ENCODE measurements around the gene DIRAS1.
"Not testable (repeated sequence)": the region's sequence is repeated elsewhere in the genome, so short reads cannot be mapped to it uniquely, and the experiment has no call there.

DIRAS1 gene

DNA sequence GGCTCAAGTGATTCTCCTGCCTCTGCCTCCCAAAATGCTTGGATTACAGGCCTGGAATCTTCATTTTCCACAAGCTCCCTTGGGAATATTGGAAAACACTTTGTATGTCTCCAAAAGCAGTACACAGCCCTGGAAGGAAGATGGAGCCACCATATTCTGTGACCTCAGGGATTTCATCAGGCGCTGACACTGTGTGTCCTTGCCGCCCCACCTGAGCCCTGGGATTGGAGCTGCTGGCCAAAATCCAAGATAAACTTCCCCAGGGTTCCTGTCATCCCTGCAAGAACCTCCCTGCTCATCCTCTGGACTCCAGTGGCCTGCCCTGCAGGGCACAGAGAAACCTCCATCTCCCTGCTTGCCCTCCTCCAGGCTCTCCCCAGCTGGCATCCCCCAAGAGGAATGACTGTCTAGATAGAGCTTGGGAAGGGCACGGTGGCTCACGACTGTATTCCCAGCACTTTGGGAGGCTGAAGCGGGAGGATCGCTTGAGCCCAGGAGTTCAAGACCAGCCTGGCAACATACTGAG, 17.4 kb downstream of the DIRAS1 start:
- no peak for DNase-seq

DNA sequence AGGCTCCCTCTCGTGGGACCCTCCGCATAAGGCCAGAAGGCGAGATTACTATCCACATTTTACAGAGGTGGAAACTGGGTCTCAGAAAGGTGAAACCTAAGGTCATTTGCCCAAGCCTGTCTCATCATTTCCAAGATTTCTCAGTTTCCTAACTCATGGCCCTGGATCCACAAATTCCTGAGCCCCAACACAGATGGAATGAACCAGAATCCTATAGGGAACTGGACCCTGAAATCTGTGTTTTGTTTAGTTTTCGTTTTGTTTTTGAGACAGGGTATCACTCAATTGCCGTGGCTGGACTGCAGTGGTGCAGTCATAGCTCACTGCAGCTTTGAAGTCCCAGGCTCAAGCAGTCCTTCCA, 18.1 kb downstream of the DIRAS1 start:
- DNase-seq = no peak

- DNase-seq = peak; percentile 46
Measured at GRCh38 chr19:2702170-2703076, 18.7 kb downstream of the DIRAS1 start, which contains the start of gene GNG7. Gene GNG7 (minus strand): TSS chr19:2702694. CDS start chr19:2520688, 182,006 bp downstream.

- DNase-seq = no peak
Measured at GRCh38 chr19:2701361-2702169, 19.6 kb downstream of the DIRAS1 start.

GRCh38 chr19:2700660-2701360, 20.4 kb downstream of the DIRAS1 start:
- DNase-seq = no peak

- no peak for DNase-seq
Measured at GRCh38 chr19:2699413-2700140, 21.6 kb downstream of the DIRAS1 start.

DNA sequence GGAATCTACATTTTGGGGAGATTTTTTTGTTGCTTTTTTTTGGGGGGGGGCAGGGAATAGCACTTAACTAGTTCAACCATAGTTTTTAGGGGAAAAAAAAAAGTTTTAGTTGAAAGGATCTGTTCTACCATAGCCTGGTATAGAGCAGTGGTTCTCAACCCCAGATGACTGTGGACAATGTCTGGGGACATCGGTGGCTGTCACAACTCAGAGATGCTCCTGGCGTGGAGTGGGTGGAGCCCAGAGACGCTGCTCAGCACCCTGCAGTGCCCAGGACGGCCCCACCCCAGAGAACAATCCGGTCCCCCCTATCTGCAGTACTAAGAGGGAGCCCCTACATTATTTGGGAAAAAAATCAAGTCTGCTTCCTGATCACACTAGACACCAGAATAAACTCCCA, 27.0 kb downstream of the DIRAS1 start:
- no peak for DNase-seq

- no peak for DNase-seq
Measured at GRCh38 chr19:2693492-2694160, 27.5 kb downstream of the DIRAS1 start.

DNA sequence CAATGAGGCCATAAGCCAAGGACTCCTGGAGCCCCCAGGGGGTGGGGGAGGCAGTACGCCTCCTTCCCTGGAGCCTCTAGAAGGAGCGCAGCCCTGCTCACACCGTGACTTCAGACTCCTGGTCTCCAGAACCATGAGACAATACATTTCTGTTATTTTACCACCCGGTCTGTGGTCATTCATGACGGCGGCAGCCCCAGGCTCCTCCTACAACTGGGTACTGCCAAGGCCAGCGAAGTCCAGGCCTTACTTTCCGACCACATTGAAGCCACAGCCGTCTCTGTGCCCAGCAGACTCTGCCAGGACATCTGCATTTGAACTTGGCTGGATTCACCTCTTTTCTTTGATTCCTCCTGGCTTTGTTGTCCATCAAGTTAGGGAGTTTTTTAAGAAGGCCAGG, 29.2 kb downstream of the DIRAS1 start:
- no peak for DNase-seq

DNA sequence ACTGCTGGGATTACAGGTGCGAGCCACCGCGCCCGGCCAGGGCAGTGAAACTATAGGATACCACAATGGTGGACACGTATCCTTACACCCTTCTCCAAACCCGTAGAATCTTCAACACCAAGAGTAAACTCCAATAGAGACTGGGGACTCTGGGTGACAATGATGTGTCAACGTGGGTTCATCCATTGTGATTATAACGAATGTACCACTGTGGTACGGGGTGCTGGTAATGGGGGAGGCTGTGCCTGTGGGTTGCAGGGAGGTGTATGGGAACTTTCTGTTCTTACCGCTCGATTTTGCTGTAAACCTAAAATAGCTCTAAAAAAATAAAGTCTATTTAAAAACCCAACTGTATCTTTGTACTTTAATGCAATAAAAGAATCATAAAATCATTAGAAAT, 30.3 kb downstream of the DIRAS1 start:
- DNase-seq = no peak

- no peak for DNase-seq
Measured at GRCh38 chr19:2686360-2686759, 34.8 kb downstream of the DIRAS1 start.

GRCh38 chr19:2685204-2685704, 35.9 kb downstream of the DIRAS1 start:
- no peak for DNase-seq

DNA sequence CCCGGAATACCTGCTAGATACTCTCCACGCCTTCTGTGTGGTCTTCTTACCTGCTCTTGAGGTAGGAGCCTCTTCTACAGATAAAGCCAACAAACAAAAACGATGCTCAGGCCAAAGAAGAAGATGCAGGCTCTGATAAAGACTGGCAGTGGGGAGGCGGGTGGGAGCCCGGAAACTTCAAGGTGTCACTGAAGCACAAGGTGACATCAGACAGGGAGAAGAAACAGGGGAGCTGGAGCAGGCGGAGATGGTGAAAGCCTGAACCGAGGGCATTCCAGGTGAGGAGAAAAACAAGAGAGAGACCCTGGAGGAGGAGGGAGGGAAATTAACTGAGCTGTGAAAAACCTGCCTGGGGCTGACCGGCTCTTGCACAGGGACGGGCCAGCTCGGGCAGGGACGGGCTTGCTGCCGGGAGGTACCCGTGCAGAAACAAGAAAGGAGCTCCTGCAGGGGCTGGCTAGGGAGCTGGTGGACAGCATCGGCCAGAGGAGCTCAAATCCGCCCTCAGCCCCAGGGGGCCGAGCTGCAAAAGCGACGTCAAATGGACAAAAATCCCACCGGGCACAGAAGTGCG, 37.7 kb downstream of the DIRAS1 start:
- no peak for DNase-seq

- DNase-seq = no peak
Measured at GRCh38 chr19:2680808-2681207, 40.4 kb downstream of the DIRAS1 start.

- no peak for DNase-seq
Measured at GRCh38 chr19:2679439-2679838, 41.7 kb downstream of the DIRAS1 start.

DNA sequence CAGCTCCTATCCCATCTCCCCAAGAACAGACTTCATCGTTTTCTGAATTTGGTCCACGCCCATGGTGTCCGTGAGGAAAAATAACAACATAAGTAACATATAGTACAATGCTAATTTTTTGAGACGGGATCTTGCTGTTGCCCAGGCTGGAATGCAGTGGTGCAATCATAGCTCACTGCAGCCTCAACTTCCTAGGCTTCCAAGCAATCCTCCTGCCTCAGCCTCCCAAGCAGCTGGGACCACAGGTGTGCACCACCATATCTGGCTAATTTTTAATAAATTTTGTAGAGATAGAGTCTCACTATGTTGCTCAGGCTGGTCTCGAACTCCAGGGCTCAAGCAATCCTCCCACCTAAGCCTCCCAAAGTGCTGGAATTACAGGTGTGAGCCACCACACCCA, 42.2 kb downstream of the DIRAS1 start:
- not testable (repeated sequence) for DNase-seq

- no peak for DNase-seq
Measured at GRCh38 chr19:2678044-2678671, 43.0 kb downstream of the DIRAS1 start.

DNA sequence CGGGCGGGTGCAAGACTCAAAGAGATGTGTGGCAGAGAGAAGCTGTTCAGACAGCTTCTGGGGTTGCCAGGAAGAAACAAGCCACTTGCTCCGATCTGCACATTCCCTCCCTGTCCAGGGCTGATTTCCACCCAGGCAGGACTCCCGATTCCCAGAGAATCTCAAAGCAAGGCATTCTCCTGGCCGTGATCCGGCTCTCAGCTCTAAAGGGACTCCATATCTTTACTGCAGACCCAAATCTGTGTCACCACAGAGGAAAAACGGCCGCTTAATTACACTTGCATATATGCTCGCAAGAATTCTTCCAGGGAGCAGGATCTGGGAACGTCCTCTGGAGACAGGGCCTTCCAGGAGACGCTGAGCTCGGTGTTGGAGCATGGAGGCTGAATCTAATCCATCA, 44.3 kb downstream of the DIRAS1 start:
- no peak for DNase-seq

GRCh38 chr19:2675892-2676291, 45.3 kb downstream of the DIRAS1 start:
- DNase-seq = no peak

DNA sequence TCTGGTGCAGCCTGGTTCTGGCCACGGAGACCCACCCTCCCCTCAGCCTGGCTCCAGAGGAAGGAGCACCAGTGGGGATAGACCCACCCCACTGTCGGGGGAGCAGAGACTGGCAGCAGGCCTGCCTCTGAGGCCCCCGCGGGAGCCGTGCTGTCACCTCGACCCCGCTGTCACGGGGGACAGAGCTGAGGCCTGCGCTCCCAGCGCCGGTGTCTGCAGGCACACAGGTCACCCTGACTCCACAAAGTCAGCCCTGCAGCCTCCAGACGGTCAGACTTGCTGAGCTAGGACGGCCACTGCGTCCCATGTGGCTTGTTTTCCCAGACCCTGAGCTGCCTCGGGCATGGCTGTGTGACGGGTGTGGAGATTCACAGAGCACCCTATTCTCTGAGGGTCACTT, 51.0 kb downstream of the DIRAS1 start:
- DNase-seq = no peak
